Measurements from ENCODE around the gene PCDHA1.

PCDHA1 gene

DNA sequence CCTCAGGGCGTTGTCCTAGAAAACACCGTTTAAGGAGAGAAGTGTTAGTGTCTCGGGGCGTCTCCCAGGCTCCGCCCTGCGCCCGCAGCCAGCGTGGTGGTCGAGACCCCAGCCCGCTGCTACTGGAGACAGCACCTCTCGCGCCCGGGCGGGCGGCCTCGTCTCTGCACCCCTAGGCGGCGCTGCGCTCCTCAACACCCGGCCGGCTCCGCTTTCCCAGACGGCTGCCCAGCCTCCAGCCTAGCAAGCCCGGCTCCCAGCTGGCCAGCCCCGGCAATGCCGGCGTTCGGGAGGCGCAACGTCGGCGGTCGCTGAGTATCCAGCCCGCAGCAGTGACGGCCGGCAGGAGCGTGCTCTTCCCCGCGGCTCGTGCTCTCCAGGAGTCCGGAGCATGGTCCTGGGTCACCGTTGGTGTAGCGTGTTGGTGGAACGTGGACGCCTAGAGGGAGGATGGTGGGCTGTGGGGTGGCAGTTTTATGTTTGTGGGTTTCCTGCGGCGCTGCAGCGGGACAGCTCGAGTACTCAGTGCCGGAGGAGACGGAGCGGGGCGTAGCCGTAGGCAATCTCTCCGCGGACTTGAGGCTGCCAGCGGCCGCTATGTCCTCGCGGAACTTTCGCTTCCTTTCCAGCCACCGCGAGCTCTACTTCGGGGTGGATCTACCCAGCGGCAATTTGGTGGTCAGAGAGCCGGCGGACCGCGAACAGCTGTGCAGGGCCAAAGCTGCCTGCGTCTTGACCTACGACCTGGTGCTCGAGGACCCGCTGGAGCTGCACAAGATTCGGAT, 140.7 kb downstream of the PCDHA1 start:
- peak; percentile 83 for DNase-seq

DNA sequence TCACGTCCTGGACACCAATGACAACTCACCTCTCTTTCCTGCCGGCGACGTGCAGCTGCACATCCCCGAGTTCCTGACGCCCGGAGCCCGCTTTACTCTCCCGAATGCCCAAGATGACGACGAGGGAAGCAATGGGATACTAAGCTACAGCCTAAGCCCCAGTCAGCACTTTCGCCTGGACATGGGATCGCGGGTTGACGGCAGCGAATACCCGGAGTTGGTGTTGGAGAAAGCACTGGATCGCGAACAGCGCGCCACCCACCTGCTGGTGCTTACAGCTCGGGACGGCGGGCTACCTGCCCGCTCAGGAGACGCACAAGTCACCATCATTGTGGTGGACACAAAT, 141.3 kb downstream of the PCDHA1 start:
- DNase-seq = no peak

DNA sequence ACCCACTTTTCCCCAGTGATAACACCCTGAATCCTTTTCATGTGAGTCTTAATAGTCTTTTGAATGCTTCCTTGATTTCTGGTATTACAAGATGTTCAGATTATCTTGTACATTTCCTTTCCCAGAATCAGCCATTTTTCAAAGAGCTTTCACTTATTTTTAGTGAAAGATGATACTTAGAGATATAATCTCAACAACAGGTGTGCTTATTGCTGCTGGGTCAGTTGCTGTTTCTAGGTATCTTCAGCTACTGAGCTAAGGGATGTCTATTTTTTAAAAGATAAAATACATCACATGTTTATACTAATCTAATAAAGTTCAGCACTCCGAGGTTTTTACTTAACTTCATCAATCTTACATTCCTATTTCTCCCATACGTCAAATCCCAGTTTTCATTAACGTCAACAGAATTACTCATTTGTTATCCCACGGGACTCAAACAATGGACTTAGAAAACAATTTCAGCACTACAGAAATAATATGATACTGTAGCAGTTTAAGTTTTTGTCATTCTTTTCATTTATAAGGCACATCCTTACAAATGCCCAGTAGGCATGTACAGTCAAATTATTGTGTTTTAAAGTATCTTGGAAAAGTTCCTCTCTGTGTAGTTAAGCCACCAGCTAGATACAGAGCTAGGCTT, 149.1 kb downstream of the PCDHA1 start:
- no peak for DNase-seq

DNA sequence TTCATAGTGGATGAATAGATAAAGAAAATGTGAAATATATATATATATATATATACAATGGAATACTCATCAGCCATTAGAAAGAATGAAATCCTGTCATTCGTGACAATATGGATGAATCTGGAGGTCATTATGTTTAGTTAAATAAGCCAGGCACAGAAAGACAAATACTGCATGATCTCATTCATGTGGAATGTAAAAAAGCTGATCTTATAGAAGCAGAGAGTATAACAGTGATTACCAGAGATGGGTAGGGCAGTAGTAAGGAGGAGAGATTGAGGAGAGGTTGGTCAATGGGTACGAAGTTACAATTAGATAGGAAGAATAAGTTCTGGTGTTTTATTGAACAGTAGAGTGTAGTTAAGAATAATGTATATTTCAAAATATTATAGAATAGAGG, 160.6 kb downstream of the PCDHA1 start:
- no peak for DNase-seq

DNA sequence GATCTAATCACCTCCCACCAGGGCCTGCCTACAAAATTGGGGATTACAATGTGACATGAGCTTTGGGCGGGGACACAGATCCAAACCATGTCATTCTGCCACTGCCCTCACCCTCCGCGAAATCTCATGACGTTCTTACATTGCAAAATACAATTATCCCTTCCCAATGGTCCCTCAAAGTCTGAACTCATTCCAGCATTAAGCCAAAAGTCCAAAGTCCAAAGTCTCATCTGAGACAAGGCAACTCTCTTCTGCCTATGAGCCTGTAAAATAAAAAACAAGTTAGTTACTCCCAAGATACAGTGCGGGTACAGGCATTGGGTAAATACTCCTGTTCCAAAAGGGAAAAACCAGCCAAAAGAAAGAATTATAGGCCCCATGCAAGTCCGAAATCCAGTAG, 165.7 kb downstream of the PCDHA1 start:
- no peak for DNase-seq

DNA sequence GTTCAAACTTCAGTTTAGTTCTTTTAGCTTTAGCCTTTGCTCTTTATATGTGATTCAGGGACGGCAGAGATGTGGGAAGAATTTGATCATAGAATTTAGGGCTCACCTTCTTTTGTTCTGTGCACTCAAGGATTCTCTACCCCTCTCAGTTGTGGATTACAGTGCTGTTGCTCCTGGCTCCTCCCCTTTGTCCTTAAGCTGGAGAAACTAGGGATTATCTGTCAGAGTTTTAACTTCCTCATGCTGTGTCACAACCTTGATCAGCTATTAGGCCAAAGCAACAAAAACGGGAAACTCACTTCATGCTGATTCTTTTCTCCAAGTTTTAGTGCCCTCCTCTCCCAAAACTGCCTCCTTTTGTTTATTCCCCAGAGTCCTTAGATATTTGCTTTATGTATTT, 167.3 kb downstream of the PCDHA1 start:
- DNase-seq = no peak

DNA sequence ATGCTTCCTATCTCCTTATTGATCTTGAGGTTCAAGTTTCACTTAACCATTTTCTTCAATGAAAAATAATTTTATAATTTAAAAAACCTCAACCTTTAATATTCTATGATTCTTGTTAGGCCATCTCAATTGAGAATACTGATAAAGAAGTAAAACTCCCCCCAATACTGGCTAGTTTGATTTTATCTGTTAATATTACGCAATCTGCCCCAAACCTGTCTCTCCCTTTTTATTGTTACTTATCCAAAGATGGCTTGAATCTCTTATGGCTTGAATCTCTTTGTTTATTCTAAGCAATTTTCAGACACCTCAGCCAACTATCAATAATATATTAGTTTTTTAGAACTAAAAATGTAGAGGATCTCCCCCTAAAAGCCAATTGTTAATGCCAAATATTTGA, 176.2 kb downstream of the PCDHA1 start:
- DNase-seq = no peak

DNA sequence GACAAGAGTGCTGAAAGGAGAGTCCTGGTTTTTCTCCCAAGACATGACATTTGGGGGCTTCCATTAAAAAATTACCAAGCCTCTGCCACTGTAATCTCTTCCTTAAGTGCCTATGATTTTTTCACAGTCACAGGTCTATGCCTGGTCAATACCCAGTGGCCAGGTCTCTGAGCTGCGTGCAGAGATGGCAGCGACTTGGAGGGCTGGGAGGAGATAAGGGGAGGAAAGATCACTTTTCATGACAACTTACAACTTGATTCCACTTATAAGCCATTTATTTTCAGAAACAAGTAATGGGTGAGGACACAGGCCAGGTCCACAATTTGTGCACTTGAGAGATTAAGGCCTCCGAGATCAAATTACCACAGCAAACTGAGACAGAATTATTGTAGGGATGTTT, 178.4 kb downstream of the PCDHA1 start:
- no peak for DNase-seq

DNA sequence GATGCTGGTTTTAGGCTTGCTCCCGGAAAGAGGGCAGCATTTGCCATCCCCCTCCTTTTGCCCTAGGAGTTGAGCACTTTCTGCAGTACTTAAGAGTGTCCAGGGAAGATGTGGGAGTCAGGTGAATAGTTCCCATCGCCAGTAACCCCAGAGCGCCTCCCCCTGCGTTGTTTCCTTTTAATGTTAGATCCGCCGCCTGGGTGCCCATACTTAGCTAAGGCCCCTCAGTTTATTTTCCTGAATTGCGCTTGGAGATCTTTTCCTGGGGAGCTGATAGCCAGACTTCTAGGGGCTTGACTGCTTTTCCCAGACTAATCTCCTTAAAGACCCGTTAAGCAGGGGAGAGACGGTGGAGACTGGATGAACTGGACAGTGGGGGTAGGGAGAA, 180.0 kb downstream of the PCDHA1 start:
- peak; percentile 57 for DNase-seq

DNA sequence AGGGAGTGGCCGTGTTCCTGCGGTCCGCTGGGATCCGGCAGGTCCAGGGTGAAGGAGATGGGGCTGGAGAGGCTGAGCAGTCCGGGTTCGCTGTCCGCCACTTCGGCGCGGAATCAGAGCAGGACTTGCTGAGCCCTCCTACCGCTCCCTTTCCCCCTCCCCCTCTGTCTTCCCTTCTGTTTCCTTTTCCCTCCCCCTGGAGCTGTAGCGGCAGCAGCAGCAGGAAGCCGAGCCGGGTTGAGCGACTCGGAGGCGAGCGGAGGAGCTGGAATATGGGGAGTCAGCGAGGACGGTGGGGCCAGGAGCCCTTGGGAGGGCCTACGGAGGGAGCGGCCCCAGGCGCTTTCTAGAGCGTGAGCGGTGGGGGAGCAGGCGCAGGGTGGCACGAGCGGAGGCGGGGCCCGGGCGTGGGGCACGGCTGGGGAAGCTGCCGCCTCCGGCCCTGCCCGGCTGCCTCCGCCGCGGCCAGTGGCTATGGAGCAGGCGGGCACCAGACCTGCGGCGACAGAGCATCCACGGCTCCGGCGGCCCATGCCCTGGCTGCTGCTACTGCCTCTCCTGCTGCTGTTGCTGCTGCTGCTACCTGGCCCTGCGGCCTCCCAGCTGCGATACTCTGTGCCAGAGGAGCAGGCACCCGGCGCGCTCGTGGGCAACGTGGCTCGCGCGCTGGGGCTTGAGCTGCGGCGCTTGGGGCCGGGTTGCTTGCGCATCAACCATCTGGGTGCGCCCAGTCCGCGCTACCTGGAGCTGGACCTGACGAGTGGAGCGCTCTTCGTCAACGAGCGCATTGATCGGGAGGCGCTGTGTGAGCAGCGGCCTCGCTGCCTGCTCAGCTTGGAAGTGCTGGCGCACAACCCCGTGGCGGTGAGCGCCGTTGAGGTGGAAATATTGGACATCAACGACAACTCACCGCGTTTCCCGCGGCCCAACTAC, 180.6 kb downstream of the PCDHA1 start, which contains the start of gene PCDHAC2:
PCDHAC2 (plus strand) TSS at position 184 of the 933 bp plus-strand sequence; CDS start at position 475, 291 bp downstream.
- DNase-seq = peak; percentile 57

DNA sequence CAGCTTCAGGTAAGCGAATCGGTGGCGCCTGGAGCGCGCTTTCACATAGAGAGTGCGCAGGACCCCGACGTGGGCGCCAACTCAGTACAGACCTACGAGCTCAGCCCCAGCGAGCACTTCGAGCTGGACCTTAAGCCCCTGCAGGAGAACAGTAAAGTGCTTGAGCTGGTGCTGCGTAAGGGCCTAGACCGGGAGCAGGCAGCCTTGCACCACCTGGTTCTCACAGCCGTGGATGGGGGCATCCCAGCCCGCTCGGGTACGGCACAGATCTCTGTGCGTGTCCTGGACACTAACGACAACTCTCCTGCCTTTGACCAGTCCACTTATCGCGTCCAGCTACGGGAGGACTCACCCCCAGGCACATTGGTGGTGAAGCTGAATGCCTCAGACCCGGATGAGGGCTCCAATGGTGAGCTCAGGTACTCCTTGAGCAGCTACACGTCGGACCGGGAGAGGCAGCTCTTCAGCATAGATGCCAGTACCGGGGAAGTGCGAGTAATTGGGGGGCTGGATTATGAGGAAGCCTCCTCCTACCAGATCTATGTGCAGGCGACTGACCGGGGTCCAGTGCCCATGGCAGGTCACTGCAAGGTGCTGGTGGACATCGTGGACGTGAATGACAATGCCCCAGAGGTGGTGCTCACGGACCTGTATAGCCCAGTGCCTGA, 181.4 kb downstream of the PCDHA1 start:
- no peak for DNase-seq

DNA sequence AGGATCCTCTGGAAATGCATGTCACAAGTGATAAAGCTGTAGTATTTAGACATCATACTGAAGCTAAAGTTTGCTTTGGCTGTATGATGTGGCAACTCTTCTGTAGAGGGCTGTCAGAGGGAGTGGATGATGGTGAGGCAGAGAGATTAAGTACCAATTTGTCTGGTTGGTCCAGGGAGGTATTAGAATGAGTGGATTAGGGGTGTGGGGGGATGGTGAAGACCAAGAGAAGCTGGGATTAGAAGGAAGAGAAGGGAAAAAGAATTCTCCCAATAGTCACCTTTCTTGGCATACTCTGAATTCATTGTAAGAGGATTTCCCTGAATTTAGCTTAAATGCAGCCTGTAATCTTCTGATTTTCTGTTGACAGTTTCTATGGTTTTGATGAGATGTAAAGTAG, 183.9 kb downstream of the PCDHA1 start:
- no peak for DNase-seq

DNA sequence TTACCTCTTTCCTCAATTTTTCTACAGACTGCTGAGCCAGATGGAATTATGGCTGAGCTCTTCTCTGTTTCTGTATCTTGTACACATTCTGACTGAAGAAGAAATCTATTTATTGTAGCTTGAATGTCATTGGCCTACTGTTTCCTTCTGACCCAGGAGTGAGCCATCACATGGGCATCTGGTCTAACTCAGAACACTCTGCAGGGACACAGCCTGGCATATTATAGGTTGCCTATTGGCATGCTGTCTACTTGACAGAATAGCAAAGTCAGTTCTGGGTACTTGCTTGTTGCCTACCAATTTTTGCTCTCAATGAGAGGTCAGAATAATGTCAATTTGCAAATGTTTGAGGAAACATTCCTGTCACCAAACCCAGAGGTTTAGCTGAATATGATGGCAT, 187.6 kb downstream of the PCDHA1 start:
- no peak for DNase-seq

DNA sequence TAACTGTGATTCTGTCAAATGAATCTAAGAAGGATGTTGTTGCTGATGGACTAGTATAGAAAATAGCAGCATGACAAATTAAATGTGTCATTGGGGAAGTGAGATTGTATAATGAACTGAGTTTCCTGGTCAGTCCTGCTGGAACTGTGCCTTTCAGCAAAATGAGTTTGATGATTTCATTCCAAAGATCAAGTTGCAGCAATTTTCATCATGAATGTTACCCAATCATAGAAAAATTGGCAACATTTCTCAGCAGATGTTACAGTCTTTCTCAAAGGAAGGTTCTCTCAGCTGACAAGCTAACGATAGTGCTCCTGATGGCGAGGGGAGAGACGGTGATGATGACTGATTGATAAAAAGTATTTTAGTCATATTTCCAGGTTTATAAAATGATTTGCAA, 191.1 kb downstream of the PCDHA1 start:
- DNase-seq = no peak

DNA sequence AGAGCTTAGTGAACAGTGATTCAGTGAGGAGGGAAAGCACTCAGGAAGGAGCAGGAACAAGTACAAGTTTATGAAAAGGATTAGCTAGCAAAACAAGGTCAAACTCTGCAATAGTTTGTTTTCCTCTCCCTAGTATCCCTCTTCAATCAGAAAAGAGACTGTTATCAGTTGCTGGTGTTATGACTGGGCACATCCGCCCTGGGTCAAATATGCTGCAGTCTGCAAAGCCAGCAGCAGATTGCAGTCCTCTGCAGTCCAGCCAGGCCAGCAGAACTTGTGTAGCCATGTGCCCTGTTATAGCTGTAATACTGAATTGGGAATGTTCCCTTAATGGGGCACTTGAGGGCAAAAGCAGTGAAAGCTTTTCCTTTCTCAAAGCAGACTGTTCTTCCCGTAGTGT, 192.3 kb downstream of the PCDHA1 start:
- no peak for DNase-seq

DNA sequence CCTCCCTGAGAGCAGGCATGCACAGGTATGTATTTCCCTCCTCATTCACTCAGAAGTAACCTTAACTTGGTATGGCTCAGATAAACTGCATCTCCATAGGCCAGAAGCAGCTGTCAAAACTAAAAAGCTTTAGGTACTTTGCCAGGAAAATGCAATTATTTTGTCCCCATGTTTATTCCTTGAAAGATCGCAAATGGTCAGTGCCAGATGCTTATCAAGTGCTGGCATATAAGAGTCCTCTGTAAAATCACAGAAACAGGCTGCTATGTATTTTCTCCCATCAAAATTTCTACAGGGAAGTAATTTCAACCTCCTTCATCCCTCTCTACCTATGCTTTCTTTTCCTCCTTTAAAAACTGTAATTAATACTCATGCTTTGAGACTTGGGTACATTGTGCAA, 193.0 kb downstream of the PCDHA1 start:
- no peak for DNase-seq

DNA sequence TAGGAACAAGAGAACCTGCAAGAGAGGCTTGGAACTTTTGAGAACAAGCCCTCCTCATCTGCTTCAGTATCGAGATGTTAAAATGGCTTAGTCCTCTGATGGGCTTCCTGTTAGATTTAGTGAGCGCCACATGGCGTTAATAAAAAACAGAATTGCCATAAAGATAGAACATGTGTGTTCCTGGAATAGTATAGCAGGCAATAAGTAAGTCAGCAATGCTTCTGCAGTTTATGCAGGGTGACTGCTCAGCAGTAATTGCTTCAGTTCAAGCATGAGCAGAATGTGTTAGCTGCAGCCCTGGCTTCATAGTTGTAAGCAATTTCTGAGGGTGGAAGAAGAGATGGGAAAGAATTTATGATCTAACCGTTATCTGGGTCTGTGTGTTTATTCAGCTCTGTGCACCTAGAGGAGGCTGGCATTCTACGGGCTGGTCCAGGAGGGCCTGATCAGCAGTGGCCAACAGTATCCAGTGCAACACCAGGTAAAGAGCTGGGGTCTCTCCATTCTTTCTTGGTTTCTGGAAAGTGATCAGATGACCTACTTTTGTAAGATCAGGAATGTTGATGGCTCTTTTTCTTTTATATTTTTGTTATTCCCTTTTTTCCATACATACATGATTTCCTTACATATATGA, 196.3 kb downstream of the PCDHA1 start:
- DNase-seq = no peak

DNA sequence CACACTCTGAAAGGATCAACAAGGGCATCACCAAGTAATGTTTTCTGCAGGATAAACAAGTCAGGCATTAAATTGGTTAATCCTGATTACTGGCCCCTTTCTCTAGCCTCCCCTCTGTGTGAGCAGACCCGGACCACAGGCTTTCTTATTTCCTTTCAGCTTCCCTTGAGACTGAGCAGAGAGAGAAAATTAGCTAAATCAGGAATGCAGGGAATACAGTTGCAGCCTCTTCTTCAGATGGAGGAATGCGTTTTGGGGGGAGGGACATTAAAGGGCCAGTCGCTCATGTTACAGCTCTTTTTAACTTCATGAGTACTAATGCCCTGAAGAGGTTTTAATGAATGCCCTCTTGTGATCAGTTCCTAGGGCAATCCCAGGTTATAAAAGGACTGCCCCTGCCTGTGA, 200.2 kb downstream of the PCDHA1 start:
- DNase-seq = no peak

DNA sequence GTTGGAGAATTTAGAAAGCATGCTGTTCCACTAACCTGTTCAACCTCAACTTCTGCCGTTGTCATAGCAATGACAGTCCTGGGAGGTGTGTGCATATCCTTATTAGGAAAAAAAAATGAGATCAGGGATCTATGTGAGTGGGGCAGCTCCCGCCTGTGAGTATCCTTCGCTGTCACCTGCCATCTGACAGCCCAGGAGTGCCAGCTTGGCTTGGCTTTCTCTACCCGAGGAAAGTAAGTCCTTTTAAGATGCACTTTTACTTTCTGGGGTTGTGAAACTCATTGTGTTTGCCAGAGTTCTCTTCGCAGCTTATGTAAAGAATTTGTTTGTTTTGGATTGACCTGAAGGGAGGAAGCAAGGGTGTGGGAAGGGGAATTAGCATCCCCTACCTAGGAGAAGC, 202.2 kb downstream of the PCDHA1 start:
- no peak for DNase-seq

DNA sequence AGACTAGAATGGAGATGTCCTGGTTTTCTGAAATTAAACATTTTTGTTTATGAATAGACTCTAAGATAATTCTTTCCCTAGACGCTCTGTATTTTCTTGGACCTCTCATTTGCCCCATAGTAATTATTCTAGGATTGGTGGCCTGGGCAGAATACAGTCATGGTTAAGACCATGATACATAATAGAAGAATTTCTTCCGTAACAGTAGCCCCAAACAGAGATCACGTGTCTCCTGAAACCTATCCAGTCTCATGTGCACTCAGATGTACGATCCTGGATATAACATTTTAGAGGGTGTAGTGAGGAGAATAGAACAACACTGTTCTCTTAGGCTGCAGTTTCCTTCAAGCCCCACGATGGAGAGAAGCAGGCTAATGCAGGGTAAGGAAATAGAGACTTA, 202.7 kb downstream of the PCDHA1 start:
- no peak for DNase-seq

DNA sequence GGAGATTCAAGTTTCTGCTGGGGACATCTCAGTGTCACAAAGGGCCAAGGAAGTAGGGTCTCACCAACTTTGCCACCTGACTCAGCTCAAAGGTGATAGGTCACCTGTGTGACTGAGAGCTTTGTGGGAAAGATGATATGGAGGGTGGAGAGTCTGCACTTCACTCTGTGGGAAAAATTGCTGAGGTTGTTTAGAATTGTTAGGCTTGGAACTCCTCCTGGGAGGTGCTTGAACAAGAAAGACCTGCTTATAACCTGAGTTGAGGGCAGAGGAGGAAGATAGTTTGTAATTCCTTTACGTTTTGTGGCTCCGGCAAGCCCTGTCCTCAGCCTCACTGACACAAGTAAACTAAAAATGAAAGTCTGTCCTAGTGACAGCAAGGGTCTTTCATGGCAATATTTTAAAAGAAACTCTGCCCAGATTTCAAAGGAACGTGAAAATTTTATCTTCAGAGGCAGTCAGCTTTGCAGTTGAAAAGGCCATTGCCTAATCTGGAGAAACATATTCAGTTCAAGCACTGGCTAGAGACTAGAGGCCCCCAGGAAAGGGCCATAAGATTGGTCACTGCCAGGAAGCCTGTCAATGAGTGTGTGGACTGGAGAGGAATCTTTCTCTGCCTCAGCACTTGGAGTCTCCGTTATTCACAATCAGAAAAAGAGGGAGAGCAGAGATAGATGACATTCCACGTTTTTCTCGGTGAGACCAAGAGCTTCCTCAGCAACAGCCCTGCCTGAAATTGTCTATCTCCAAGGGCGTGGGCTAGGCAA, 203.5 kb downstream of the PCDHA1 start:
- no peak for DNase-seq

DNA sequence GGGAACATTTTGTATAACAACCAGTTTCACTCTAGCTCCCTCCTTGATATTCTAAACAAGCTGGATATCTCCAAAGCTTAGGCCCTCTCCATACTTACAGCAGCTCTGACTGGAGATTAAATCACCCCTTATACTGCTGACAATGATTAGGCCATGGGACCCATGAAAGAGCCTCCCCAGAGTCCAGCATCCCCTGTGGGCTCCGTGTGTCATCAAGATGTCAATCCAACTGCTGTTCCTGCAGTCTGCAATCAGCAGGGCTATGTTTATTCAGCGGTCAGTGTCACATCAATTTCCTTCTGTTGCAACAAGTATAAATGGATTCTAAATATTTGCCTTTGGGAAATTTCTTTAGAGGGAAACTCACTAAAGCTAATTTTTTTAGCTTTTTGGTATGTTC, 206.9 kb downstream of the PCDHA1 start:
- DNase-seq = no peak
